ENCODE results near the gene C2CD3.
A peak's percentile ranks its signal among the peaks of the same experiment; 100 is the strongest.

Gene C2CD3

DNA sequence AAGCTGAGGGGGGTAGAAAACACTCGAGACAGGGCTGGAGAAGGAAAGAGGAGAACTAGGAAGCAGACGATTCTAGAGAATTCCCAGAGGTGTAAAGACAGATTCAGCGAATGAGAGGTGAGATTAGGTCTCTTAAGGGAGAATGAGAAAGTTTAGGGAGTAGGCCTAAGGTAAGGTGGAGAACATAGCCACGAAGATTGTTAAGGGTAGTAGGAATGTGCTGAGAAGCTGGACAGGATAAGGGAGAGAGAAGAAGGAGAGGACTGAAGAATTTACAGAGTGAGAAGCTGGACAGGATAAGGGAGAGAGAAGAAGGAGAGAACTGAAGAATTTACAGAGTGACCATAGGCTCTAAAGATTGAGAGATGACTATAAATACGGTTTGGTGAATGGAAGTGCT lies 1.2 kb upstream of the C2CD3 start:
- H3K4me3 ChIP-seq (IDR thresholded peaks at IDR 0.05; ENCODE audit: insufficient read depth, low read depth, low read length): no peak overlapping the region
- peak overlapping the region; percentile 80 for H3K4me2 ChIP-seq
- no peak overlapping the region for H3K27ac ChIP-seq
- H3K36me3 ChIP-seq (ENCODE audit: insufficient read depth): no peaks in the 10 kb centered on the region; the same call in 1 of the 2 replicates
- peaks cover 4% of the 10 kb centered on the region; the same call in 1 of the 2 replicates for H4K20me1 ChIP-seq (ENCODE audit: insufficient read depth)
- H3K4me1 ChIP-seq (ENCODE audit: low read depth, poor library complexity, severe bottlenecking): peaks cover 19% of the 10 kb centered on the region
- no peak overlapping the region; the same call in 1 of the 2 replicates for H3K9ac ChIP-seq
- no peaks in the 10 kb centered on the region for H3K27me3 ChIP-seq (ENCODE audit: insufficient read depth, low read depth)
- H2AFZ ChIP-seq (ENCODE audit: low read depth): peak overlapping the region; percentile 93; the same call in 1 of the 2 replicates
- TF ChIP-seq CTCF (conservative IDR thresholded peaks at IDR 0.05; ENCODE audit: low read depth, low read length): no peak
- H3K79me2 ChIP-seq (ENCODE audit: insufficient read depth, low read depth): peaks cover 22% of the 10 kb centered on the region; the same call in 1 of the 2 replicates

- Histone ChIP-seq H3K79me2 (ENCODE audit: insufficient read depth, low read depth) (peaks cover 22% of the 10 kb centered on the region; the same call in 1 of the 2 replicates), H3K36me3 (ENCODE audit: insufficient read depth) (no peaks in the 10 kb centered on the region; the same call in 1 of the 2 replicates), H3K9ac (peak overlapping the region; percentile 43; the same call in 1 of the 2 replicates), H4K20me1 (ENCODE audit: insufficient read depth) (peaks cover 4% of the 10 kb centered on the region; the same call in 1 of the 2 replicates), H3K27me3 (ENCODE audit: insufficient read depth, low read depth) (no peaks in the 10 kb centered on the region), H3K27ac (peak overlapping the region; percentile 28; the same call in 1 of the 2 replicates), H2AFZ (ENCODE audit: low read depth) (peak overlapping the region; percentile 93), H3K4me1 (ENCODE audit: low read depth, poor library complexity, severe bottlenecking) (peaks cover 19% of the 10 kb centered on the region), H3K4me2 (peak overlapping the region; percentile 80), H3K4me3 (IDR thresholded peaks at IDR 0.05; ENCODE audit: insufficient read depth, low read depth, low read length) (no peak overlapping the region)
- no peak for TF ChIP-seq CTCF (conservative IDR thresholded peaks at IDR 0.05; ENCODE audit: low read depth, low read length)
These were observed 797 bp upstream of the C2CD3 start for GRCh38 chr11:74171630-74171968.

DNA sequence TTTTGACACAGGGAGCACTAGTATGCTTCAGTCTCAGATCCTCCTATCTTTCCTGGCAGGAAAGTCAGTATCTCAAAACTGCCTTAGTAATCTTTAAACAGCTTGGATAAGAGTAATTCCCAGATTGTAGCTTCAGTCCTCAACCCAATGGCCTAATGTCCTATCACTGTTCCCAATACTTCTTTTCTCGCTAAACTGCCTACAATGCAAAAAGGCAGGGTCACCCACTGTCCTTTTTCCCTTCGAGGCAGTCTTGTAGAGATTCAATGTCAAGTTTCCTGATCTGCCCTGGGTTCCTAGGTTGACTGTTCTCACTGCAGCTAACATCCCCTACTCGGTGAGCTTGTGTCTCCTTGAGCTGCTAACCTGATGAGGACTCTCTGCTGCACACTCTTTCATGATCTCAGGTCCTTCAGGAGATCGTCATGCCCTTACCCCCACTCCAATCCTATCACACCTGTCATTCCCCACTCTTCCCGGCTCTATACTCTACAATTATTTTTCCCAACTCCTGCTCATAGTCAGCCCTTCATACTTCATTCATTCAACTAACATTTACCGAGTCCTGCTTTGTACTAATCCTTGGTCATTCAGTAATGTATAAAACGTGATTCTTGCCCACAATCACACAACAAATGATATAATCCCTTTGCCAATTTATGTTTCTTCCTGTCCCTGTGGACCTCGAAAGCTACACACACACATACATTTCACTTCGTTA lies 904 bp downstream of the C2CD3 start:
- H3K79me2 ChIP-seq (ENCODE audit: insufficient read depth, low read depth): peaks cover 22% of the 10 kb centered on the region; the same call in 1 of the 2 replicates
- peak overlapping the region; percentile 68; the same call in 1 of the 2 replicates for H3K9ac ChIP-seq
- H3K27ac ChIP-seq: peak overlapping the region; percentile 57; the same call in 1 of the 2 replicates
- TF ChIP-seq CTCF (conservative IDR thresholded peaks at IDR 0.05; ENCODE audit: low read depth, low read length): no peak
- peaks cover 4% of the 10 kb centered on the region; the same call in 1 of the 2 replicates for H4K20me1 ChIP-seq (ENCODE audit: insufficient read depth)
- H3K4me3 ChIP-seq (IDR thresholded peaks at IDR 0.05; ENCODE audit: insufficient read depth, low read depth, low read length): peak overlapping the region; percentile 41
- no peaks in the 10 kb centered on the region; the same call in 1 of the 2 replicates for H3K36me3 ChIP-seq (ENCODE audit: insufficient read depth)
- peak overlapping the region; percentile 86 for H3K4me2 ChIP-seq
- peaks cover 19% of the 10 kb centered on the region for H3K4me1 ChIP-seq (ENCODE audit: low read depth, poor library complexity, severe bottlenecking)
- peak overlapping the region; percentile 93 for H2AFZ ChIP-seq (ENCODE audit: low read depth)
- no peaks in the 10 kb centered on the region for H3K27me3 ChIP-seq (ENCODE audit: insufficient read depth, low read depth)

GRCh38 chr11:74168838-74169237 lies 2.0 kb downstream of the C2CD3 start:
- no peak for TF ChIP-seq CTCF (conservative IDR thresholded peaks at IDR 0.05; ENCODE audit: low read depth, low read length)
- H3K4me3 ChIP-seq (IDR thresholded peaks at IDR 0.05; ENCODE audit: insufficient read depth, low read depth, low read length): no peak overlapping the region
- H3K4me1 ChIP-seq (ENCODE audit: low read depth, poor library complexity, severe bottlenecking): peaks cover 23% of the 10 kb centered on the region
- no peak overlapping the region for H2AFZ ChIP-seq (ENCODE audit: low read depth)
- H3K27ac ChIP-seq: no peak overlapping the region
- H3K27me3 ChIP-seq (ENCODE audit: insufficient read depth, low read depth): no peaks in the 10 kb centered on the region
- no peaks in the 10 kb centered on the region; the same call in 1 of the 2 replicates for H3K36me3 ChIP-seq (ENCODE audit: insufficient read depth)
- H3K79me2 ChIP-seq (ENCODE audit: insufficient read depth, low read depth): peaks cover 22% of the 10 kb centered on the region; the same call in 1 of the 2 replicates
- H3K4me2 ChIP-seq: peak overlapping the region; percentile 86
- no peak overlapping the region for H3K9ac ChIP-seq
- peaks cover 2% of the 10 kb centered on the region; the same call in 1 of the 2 replicates for H4K20me1 ChIP-seq (ENCODE audit: insufficient read depth)

All from KMS-11 (cell line).